Measurements from ENCODE around the gene DEFB118. TPM values are rescaled to one million over a fixed set of nuclear protein-coding genes. Genes with fewer than 3 reads are reported as not detected.

The DEFB118 gene
- total and polyA plus RNA-seq, 2 donors (not counting 3 experiments of a cell fraction or from before 2014, with no cell fraction given), result not detected

- no peaks in the 10 kb centered on the region for H4K20me1 ChIP-seq (replicated peaks; ENCODE audit: control insufficient read depth, extremely low read depth, insufficient read depth, low read length)
- H3K4me1 ChIP-seq (ENCODE audit: control insufficient read depth, extremely low read depth, insufficient read depth, low read length), result no peaks in the 10 kb centered on the region
- no peaks in the 10 kb centered on the region for H3K9me3 ChIP-seq (replicated peaks; ENCODE audit: control insufficient read depth, insufficient read depth, low read length)
- BruUV-seq (replicated peaks), result no TSS peak
- no peak overlapping the region for H2AFZ ChIP-seq (ENCODE audit: low read depth, low read length)
- no peak overlapping the region for H3K27ac ChIP-seq (ENCODE audit: insufficient read depth, low read depth, low read length)
- FAIRE-seq, result no peak
- DNase-seq (ENCODE audit: low read depth, low spot score), result no peak
- H3K36me3 ChIP-seq (ENCODE audit: control insufficient read depth in 2 of 2, extremely low read depth in 1 of 2, insufficient read depth in 2 of 2, low read length in 2 of 2), result no peaks in the 10 kb centered on the region
- dilution Hi-C loops (cut with MboI; ENCODE audit: extremely low pct_ligation_motif_present, low sequenced_read_pairs), result no loop called here
- H3K4me2 ChIP-seq (ENCODE audit: insufficient read depth, low read length), result no peak overlapping the region
- H3K9ac ChIP-seq (replicated peaks; ENCODE audit: extremely low read depth, insufficient read depth, low read length), result no peak overlapping the region
- CTCF ChIA-PET, result no interaction called here
- H3K4me3 ChIP-seq (replicated peaks in 1 of 3; ENCODE audit: insufficient read depth in 1 of 3, low read depth in 1 of 3, low read length in 3 of 3), result no peak overlapping the region
- intact Hi-C loops (cut with micrococcal nuclease), result no loop called here
- POLR2A ChIA-PET, result no interaction called here
- no peak for TF ChIP-seq POLR2A (IDR thresholded peaks at IDR 0.05; ENCODE audit: low read depth, low read length)
- no peak for TF ChIP-seq EZH2 (IDR thresholded peaks at IDR 0.05; ENCODE audit: borderline replicate concordance, low read depth, low read length, severe bottlenecking)
- no peaks in the 10 kb centered on the region for H3K9me1 ChIP-seq (replicated peaks; ENCODE audit: control insufficient read depth, extremely low read depth, insufficient read depth, low read length)
- no peaks in the 10 kb centered on the region for H3K27me3 ChIP-seq (ENCODE audit: control insufficient read depth in 2 of 2, insufficient read depth in 2 of 2, low read length in 2 of 2)
- no peaks in the 10 kb centered on the region for H3K79me2 ChIP-seq (ENCODE audit: control insufficient read depth, insufficient read depth, low read length)
Observed at GRCh38 chr20:31410011-31410410, 41.6 kb downstream of the DEFB118 start.

DNA sequence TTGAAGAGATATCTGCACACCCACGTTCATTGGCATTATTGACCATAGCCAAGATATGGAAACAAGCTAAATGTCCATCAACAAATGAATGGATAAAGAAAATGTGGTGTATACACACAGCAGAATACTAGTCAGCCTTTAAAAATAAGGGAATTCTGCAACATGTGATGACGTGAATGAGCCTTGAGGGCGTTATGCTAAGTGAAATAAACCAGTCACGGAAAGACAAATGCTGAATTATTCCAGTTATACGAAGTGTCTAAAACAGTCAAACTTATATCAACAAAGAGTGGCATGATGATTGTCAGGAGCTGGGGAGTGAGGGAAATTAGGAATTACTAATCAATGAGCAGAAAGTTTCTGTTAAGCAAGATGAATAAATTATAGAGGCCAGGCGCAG lies 46.0 kb downstream of the DEFB118 start:
- ChIA-PET CTCF (interaction anchor here (3.1 kb wide), 1 partner anchor 88 kb away, joined by 43 read pairs; no protein-coding TSS in a partner anchor), POLR2A (no interaction called here)
- Histone ChIP-seq H3K27me3 (ENCODE audit: control insufficient read depth in 2 of 2, insufficient read depth in 2 of 2, low read length in 2 of 2) (no peaks in the 10 kb centered on the region), H3K4me3 (replicated peaks in 1 of 3; ENCODE audit: insufficient read depth in 1 of 3, low read depth in 1 of 3, low read length in 3 of 3) (no peak overlapping the region), H2AFZ (ENCODE audit: low read depth, low read length) (no peak overlapping the region), H4K20me1 (replicated peaks; ENCODE audit: control insufficient read depth, extremely low read depth, insufficient read depth, low read length) (no peaks in the 10 kb centered on the region), H3K79me2 (ENCODE audit: control insufficient read depth, insufficient read depth, low read length) (no peaks in the 10 kb centered on the region), H3K36me3 (ENCODE audit: control insufficient read depth in 2 of 2, extremely low read depth in 1 of 2, insufficient read depth in 2 of 2, low read length in 2 of 2) (no peaks in the 10 kb centered on the region), H3K4me1 (ENCODE audit: control insufficient read depth, extremely low read depth, insufficient read depth, low read length) (no peaks in the 10 kb centered on the region), H3K9ac (replicated peaks; ENCODE audit: extremely low read depth, insufficient read depth, low read length) (no peak overlapping the region), H3K9me3 (replicated peaks; ENCODE audit: control insufficient read depth, insufficient read depth, low read length) (no peaks in the 10 kb centered on the region), H3K4me2 (ENCODE audit: insufficient read depth, low read length) (no peak overlapping the region), H3K9me1 (replicated peaks; ENCODE audit: control insufficient read depth, extremely low read depth, insufficient read depth, low read length) (no peaks in the 10 kb centered on the region), H3K27ac (ENCODE audit: insufficient read depth, low read depth, low read length) (no peak overlapping the region)
- BruUV-seq (replicated peaks), result no TSS peak
- intact Hi-C loops (cut with micrococcal nuclease) (no loop called here), dilution Hi-C loops (cut with MboI; ENCODE audit: extremely low pct_ligation_motif_present, low sequenced_read_pairs) (no loop called here)
- TF ChIP-seq GATA2 (IDR thresholded peaks at IDR 0.05; ENCODE audit: insufficient read depth, insufficient read length, low read depth, low read length) (no peak), POLR2AphosphoS5 (IDR thresholded peaks at IDR 0.05; ENCODE audit: insufficient read depth, low read depth, low read length) (no peak), FOS (IDR thresholded peaks at IDR 0.05; ENCODE audit: borderline replicate concordance, insufficient read depth, low read length) (no peak), MYC (IDR thresholded peaks at IDR 0.05; ENCODE audit: low read depth, low read length) (no peak), EZH2 (IDR thresholded peaks at IDR 0.05; ENCODE audit: borderline replicate concordance, low read depth, low read length, severe bottlenecking) (no peak), JUN (IDR thresholded peaks at IDR 0.05; ENCODE audit: borderline replicate concordance, insufficient read depth, insufficient read length, low read depth) (no peak), MAX (IDR thresholded peaks at IDR 0.05; ENCODE audit: insufficient read depth, insufficient read length) (no peak), POLR2A (IDR thresholded peaks at IDR 0.05; ENCODE audit: low read depth, low read length) (no peak)
- TF ChIP-seq, protein P1, sequence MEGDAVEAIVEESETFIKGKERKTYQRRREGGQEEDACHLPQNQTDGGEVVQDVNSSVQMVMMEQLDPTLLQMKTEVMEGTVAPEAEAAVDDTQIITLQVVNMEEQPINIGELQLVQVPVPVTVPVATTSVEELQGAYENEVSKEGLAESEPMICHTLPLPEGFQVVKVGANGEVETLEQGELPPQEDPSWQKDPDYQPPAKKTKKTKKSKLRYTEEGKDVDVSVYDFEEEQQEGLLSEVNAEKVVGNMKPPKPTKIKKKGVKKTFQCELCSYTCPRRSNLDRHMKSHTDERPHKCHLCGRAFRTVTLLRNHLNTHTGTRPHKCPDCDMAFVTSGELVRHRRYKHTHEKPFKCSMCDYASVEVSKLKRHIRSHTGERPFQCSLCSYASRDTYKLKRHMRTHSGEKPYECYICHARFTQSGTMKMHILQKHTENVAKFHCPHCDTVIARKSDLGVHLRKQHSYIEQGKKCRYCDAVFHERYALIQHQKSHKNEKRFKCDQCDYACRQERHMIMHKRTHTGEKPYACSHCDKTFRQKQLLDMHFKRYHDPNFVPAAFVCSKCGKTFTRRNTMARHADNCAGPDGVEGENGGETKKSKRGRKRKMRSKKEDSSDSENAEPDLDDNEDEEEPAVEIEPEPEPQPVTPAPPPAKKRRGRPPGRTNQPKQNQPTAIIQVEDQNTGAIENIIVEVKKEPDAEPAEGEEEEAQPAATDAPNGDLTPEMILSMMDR (IDR thresholded peaks at IDR 0.05; ENCODE audit: extremely low read depth in 1 of 2, insufficient read depth in 1 of 2, low read depth in 1 of 2, low read length in 2 of 2), result no peak
- DNase-seq (ENCODE audit: low read depth, low spot score), result no peak
- FAIRE-seq, result no peak

All from endothelial cell of umbilical vein (primary cell).